PC-9 (cell line): ENCODE results near the gene SIM2. TPM values are rescaled to one million over a fixed set of nuclear protein-coding genes. Genes with fewer than 3 reads are reported as not detected.
"Not testable (repeated sequence)": the region's sequence is repeated elsewhere in the genome, so short reads cannot be mapped to it uniquely, and the experiment has no call there.

Source experiments
- BruUV-seq: library from RNA; stranded (reverse); fragments of 400-500 nt; replicated peaks from 2 replicates; lab custom pipeline; 2021; lab: Mats Ljungman, UMichigan
- CTCF ChIA-PET: fragments of 300-600 bp; sonication (Branson Sonifier 250); formaldehyde crosslinking; loops from one replicate; lab custom pipeline; 2022; ENCODE audit warnings: antibody characterized with exemption; lab: Charles Lee
- POLR2A ChIA-PET: fragments of 300-600 bp; sonication (Branson Sonifier 250); formaldehyde crosslinking; loops from one replicate; lab custom pipeline; 2022; ENCODE audit warnings: antibody characterized with exemption; ENCODE audit not compliant: unreplicated experiment; lab: Charles Lee
- DNase-seq, 2 experiments: peaks; one replicate each; pipeline versions ENCODE4 v3.0.0 to v3.0.0-alpha.2; 2015 to 2022; ENCODE audit warnings: mixed read lengths in 1 of 2
- H2AFZ ChIP-seq: fragments of 200-600 bp; sonication (generic); 2 replicates; pipeline ENCODE4 v1.8.1; 2017; ENCODE audit warnings: antibody characterized with exemption
- H3F3A ChIP-seq: fragments of 200-600 bp; sonication (generic); 2 replicates; pipeline ENCODE4 v1.8.1; 2017; ENCODE audit warnings: antibody characterized with exemption, mild to moderate bottlenecking, low read depth; ENCODE audit not compliant: insufficient read depth
- H3K27ac ChIP-seq: fragments of 200-600 bp; sonication (generic); 2 replicates; pipeline ENCODE4 v1.6.1; 2016; ENCODE audit warnings: mixed run types
- H3K27me3 ChIP-seq: fragments of 200-600 bp; sonication (generic); 2 replicates; pipeline ENCODE4 v1.6.1; 2016; ENCODE audit warnings: low read depth, mixed run types; ENCODE audit not compliant: insufficient read depth
- H3K36me3 ChIP-seq: fragments of 200-600 bp; sonication (generic); 2 replicates; pipeline ENCODE4 v1.6.1; 2016; ENCODE audit warnings: low read depth, mixed run types
- H3K4me1 ChIP-seq: fragments of 200-600 bp; sonication (generic); replicated peaks from 2 replicates; pipeline ENCODE4 v1.6.1; 2016; ENCODE audit warnings: mixed run types; ENCODE audit not compliant: insufficient read depth
- H3K4me2 ChIP-seq: fragments of 200-600 bp; sonication (generic); 2 replicates; pipeline ENCODE4 v1.6.1; 2017; ENCODE audit warnings: mixed run types
- H3K4me3 ChIP-seq: fragments of 200-600 bp; sonication (generic); 2 replicates; pipeline ENCODE4 v1.6.1; 2016; ENCODE audit warnings: mixed run types
- H3K79me2 ChIP-seq: fragments of 200-600 bp; sonication (generic); 2 replicates; pipeline ENCODE4 v1.6.1; 2017; ENCODE audit warnings: low read depth, mixed run types
- H3K9me2 ChIP-seq: fragments of 200-600 bp; sonication (generic); 2 replicates; pipeline ENCODE4 v1.8.1; 2017; ENCODE audit warnings: mild to moderate bottlenecking; ENCODE audit not compliant: insufficient read depth
- H3K9me3 ChIP-seq: fragments of 200-600 bp; sonication (generic); 2 replicates; pipeline ENCODE4 v1.8.1; 2016; ENCODE audit warnings: low read depth; ENCODE audit not compliant: insufficient read depth
- H4K20me1 ChIP-seq: fragments of 200-600 bp; sonication (generic); 2 replicates; pipeline ENCODE4 v1.8.1; 2017; ENCODE audit not compliant: insufficient read depth
- CTCF ChIP-seq: fragments of 200-600 bp; sonication (generic); conservative IDR thresholded peaks from 2 replicates; pipeline ENCODE4 v1.6.1; 2017; ENCODE audit warnings: mixed run types, antibody characterized with exemption, mild to moderate bottlenecking, moderate library complexity
- EZH2 ChIP-seq: fragments of 200-600 bp; sonication (generic); IDR thresholded peaks from 2 replicates; pipeline ENCODE4 v1.8.0; 2017; ENCODE audit warnings: antibody characterized with exemption, low read depth
- intact Hi-C: fragments of 100-400 bp; cut with micrococcal nuclease; formaldehyde crosslinking; loops from one replicate; pipeline ENCODE4 v1.10.0; 2022; ENCODE audit not compliant: unreplicated experiment
- total RNA-seq: library from RNA; stranded (reverse); gene quantifications from 2 replicates; pipeline ENCODE4 v1.2.3, GENCODE V29; 2021

Gene SIM2
- total RNA-seq, 1 experiment from 2014 or later = 18.5 TPM

GRCh38 chr21:36654796-36655325, 44.1 kb upstream of the SIM2 start:
- no peaks in the 10 kb centered on the region for H3K36me3 ChIP-seq
- H3K4me3 ChIP-seq = no peak overlapping the region
- no peaks in the 10 kb centered on the region for H3K79me2 ChIP-seq
- H3K9me2 ChIP-seq = no peaks in the 10 kb centered on the region
- no TSS peak for BruUV-seq
- no peak overlapping the region for H3K4me2 ChIP-seq
- intact Hi-C loops = no loop called here
- H2AFZ ChIP-seq = no peak overlapping the region
- no peaks in the 10 kb centered on the region for H4K20me1 ChIP-seq
- H3F3A ChIP-seq = peaks cover 40% of the 10 kb centered on the region
- no peak overlapping the region for H3K27ac ChIP-seq
- ChIA-PET CTCF (no interaction called here), POLR2A (no interaction called here)
- H3K27me3 ChIP-seq = no peaks in the 10 kb centered on the region
- H3K4me1 ChIP-seq = peaks cover 44% of the 10 kb centered on the region
- H3K9me3 ChIP-seq = no peaks in the 10 kb centered on the region
- DNase-seq = no peak
- TF ChIP-seq CTCF (no peak), EZH2 (no peak)

GRCh38 chr21:36656138-36656537, 42.8 kb upstream of the SIM2 start:
- H3K79me2 ChIP-seq = no peaks in the 10 kb centered on the region
- BruUV-seq = no TSS peak
- H3K27ac ChIP-seq = peak overlapping the region; percentile 87
- intact Hi-C loops = no loop called here
- H3F3A ChIP-seq = peaks cover 41% of the 10 kb centered on the region
- TF ChIP-seq EZH2 (no peak), CTCF (no peak)
- no peaks in the 10 kb centered on the region for H3K9me3 ChIP-seq
- ChIA-PET POLR2A (interaction anchor here (0.6 to 0.7 kb wide), 2 partner anchors 43 to 179 kb away, joined by 4 to 5 read pairs; partner anchors contain the start of gene SIM2), CTCF (interaction anchor here (0.7 kb wide), 1 partner anchor 25 kb away, joined by 5 read pairs; no protein-coding TSS in a partner anchor)
- H3K4me2 ChIP-seq = peak overlapping the region; percentile 63
- DNase-seq = peak; percentile 73 to 99
- no peaks in the 10 kb centered on the region for H3K27me3 ChIP-seq
- H2AFZ ChIP-seq = no peak overlapping the region
- H3K4me1 ChIP-seq = peaks cover 52% of the 10 kb centered on the region
- H3K4me3 ChIP-seq = no peak overlapping the region
- H4K20me1 ChIP-seq = no peaks in the 10 kb centered on the region
- no peaks in the 10 kb centered on the region for H3K36me3 ChIP-seq
- H3K9me2 ChIP-seq = no peaks in the 10 kb centered on the region

- H2AFZ ChIP-seq, H3K9me2 ChIP-seq, intact Hi-C loops, DNase-seq, H4K20me1 ChIP-seq, H3K4me2 ChIP-seq, H3K9me3 ChIP-seq, H3K4me3 ChIP-seq, H3K79me2 ChIP-seq, BruUV-seq, POLR2A ChIA-PET, H3K27me3 ChIP-seq, H3K36me3 ChIP-seq: not testable (repeated sequence)
- Histone ChIP-seq H3K27ac (peak overlapping the region; percentile 87), H3K4me1 (peaks cover 62% of the 10 kb centered on the region), H3F3A (peaks cover 41% of the 10 kb centered on the region)
- CTCF ChIA-PET = interaction anchor here (0.6 kb wide), 1 partner anchor 9 kb away, joined by 4 read pairs; no protein-coding TSS in a partner anchor
Measured at GRCh38 chr21:36657290-36657689, 41.6 kb upstream of the SIM2 start.
